Keratinocyte (primary cell): ENCODE data around the gene FBH1. TPM values are rescaled to one million over a fixed set of nuclear protein-coding genes. Genes with fewer than 3 reads are reported as not detected.

Source experiments
- DNase-seq: peaks from one replicate; pipeline ENCODE4 v3.0.0-alpha.2; 2011; ENCODE audit warnings: low read depth, missing footprints, low spot score
- FAIRE-seq: peaks from 2 replicates; lab custom pipeline; 2011; peaks lifted over from hg19 to GRCh38; lab: Jason Lieb, UNC
- H2AFZ ChIP-seq: 2 replicates; pipeline ENCODE4 v1.6.0; 2012; ENCODE audit warnings: low read length, control low read depth, inconsistent platforms; ENCODE audit not compliant: control insufficient read depth
- H3K27ac ChIP-seq: 2 replicates; pipeline ENCODE4 v1.5.1; 2011; ENCODE audit warnings: low read length; ENCODE audit not compliant: control insufficient read depth, insufficient read depth
- H3K27me3 ChIP-seq: 3 replicates; pipeline ENCODE4 v1.6.0; 2011; ENCODE audit warnings: low read length; ENCODE audit not compliant: control insufficient read depth, insufficient read depth; ENCODE audit errors: extremely low read depth
- H3K36me3 ChIP-seq, 2 experiments: 2 replicates in 1 of 2; 3 replicates in 1 of 2; pipeline ENCODE4 v1.5.1; 2011; ENCODE audit warnings: low read length in 2 of 2, mild to moderate bottlenecking in 1 of 2; ENCODE audit not compliant: control insufficient read depth in 2 of 2, insufficient read depth in 2 of 2; ENCODE audit errors: extremely low read depth in 1 of 2
- H3K4me1 ChIP-seq: 3 replicates; pipeline ENCODE4 v1.5.1; 2011; ENCODE audit warnings: low read length; ENCODE audit not compliant: control insufficient read depth, insufficient read depth; ENCODE audit errors: extremely low read depth
- H3K4me2 ChIP-seq: 3 replicates; pipeline ENCODE4 v1.6.0; 2011; ENCODE audit warnings: low read depth, low read length; ENCODE audit not compliant: control insufficient read depth, insufficient read depth; ENCODE audit errors: extremely low read depth
- H3K4me3 ChIP-seq, 3 experiments: fragments of 200-600 bp in 1 of 3; sonication (generic) in 1 of 3; 2 replicates in 2 of 3; 3 replicates in 1 of 3; pipeline ENCODE4 v1.5.1; 2011 to 2016; ENCODE audit warnings: low read length in 3 of 3, mild to moderate bottlenecking in 3 of 3, control low read depth in 2 of 3, inconsistent platforms in 1 of 3, low read depth in 1 of 3, mixed read lengths in 1 of 3, mixed run types in 1 of 3, moderate library complexity in 1 of 3; ENCODE audit not compliant: control insufficient read depth in 2 of 3, insufficient read depth in 2 of 3; ENCODE audit errors: extremely low read depth in 1 of 3
- H3K79me2 ChIP-seq: 2 replicates; pipeline ENCODE4 v1.6.0; 2012; ENCODE audit warnings: low read length; ENCODE audit not compliant: control insufficient read depth, insufficient read depth
- H3K9ac ChIP-seq: 3 replicates; pipeline ENCODE4 v1.6.0; 2011; ENCODE audit warnings: low read length; ENCODE audit not compliant: control insufficient read depth, insufficient read depth; ENCODE audit errors: extremely low read depth
- H3K9me1 ChIP-seq: 3 replicates; pipeline ENCODE4 v1.6.0; 2011; ENCODE audit warnings: low read length; ENCODE audit not compliant: control insufficient read depth, insufficient read depth; ENCODE audit errors: extremely low read depth
- H3K9me3 ChIP-seq: 2 replicates; pipeline ENCODE4 v1.5.1; 2012; ENCODE audit warnings: low read depth, low read length; ENCODE audit not compliant: control insufficient read depth
- H4K20me1 ChIP-seq: 3 replicates; pipeline ENCODE4 v1.6.0; 2011; ENCODE audit warnings: low read length; ENCODE audit not compliant: control insufficient read depth, insufficient read depth; ENCODE audit errors: extremely low read depth
- EZH2 ChIP-seq: IDR thresholded peaks from one replicate; pipeline ENCODE4 v1.6.1; 2012; ENCODE audit warnings: inconsistent platforms, mild to moderate bottlenecking, low read length, moderate library complexity
- dilution Hi-C: fragments of 300-500 bp; cut with MboI; formaldehyde crosslinking; loops from one replicate; pipeline ENCODE4 v1.7.0; 2020; ENCODE audit warnings: low sequenced_read_pairs; ENCODE audit not compliant: extremely low pct_ligation_motif_present
- polyA plus RNA-seq, 5 experiments: library from polyadenylated mRNA; depleted of rRNA in 3 of 5; stranded (reverse) in 3 of 5; stranded (forward) in 1 of 5; unstranded in 1 of 5; fragments of >200 nt; gene quantifications; 1 replicate in 1 of 5; 2 replicates in 3 of 5; 3 replicates in 1 of 5; pipeline versions ENCODE4 v1.2.1 to v1.2.3, GENCODE V29; 2011 to 2012; ENCODE audit warnings: missing spikeins in 2 of 5, low read depth in 1 of 5, low replicate concordance in 1 of 5
- TF ChIP-seq, protein P1 (sequence below), 3 experiments: IDR thresholded peaks in 1 of 3; conservative IDR thresholded peaks in 1 of 3; optimal IDR thresholded peaks in 1 of 3; 2 replicates in 2 of 3; 3 replicates in 1 of 3; pipeline versions ENCODE3 to v1.5.1; 2011; ENCODE audit warnings: low read length in 3 of 3, mild to moderate bottlenecking in 3 of 3, moderate library complexity in 2 of 3, control low read depth in 1 of 3, inconsistent platforms in 1 of 3; ENCODE audit not compliant: insufficient read depth in 2 of 3; ENCODE audit errors: extremely low read depth in 1 of 3

Gene FBH1
- polyA plus RNA-seq, 1 donor (not counting 4 experiments of a cell fraction or from before 2014, with no cell fraction given), result 61.8 TPM

DNA sequence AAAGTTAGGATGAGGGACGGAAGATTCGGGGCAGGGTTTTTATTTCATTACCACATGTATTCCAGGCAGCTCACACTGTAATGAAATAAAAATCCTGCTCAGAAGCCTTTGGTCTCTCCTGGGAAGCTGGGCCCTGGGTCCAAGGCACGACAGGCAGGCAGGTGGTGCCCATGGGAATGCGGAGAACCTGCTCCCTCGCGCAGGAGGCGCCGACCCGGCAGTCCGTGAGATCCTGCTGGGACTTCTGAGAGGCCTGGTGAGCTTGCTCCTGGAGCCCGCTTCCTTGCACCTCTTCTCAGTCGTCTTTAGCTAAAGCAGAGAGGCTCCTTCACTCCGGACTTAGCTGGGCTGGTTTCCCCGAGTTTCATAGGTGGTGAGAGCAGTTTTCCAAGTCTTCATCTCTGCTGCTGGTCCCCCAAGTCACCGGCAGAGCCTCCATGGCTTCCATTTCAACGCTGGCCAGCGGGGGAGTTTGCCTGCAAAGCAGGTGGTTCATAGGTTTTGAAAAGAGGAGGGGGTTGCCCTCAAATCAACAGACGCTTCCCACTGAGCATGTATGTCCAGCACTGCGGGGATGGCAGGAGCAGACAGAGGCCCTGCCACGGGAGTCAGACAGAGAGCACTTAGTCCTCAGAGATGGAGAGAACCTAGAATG lies 62.8 kb downstream of the FBH1 start:
- H2AFZ ChIP-seq, result no peak overlapping the region
- no peaks in the 10 kb centered on the region for H4K20me1 ChIP-seq
- FAIRE-seq, result no peak
- no peak for TF ChIP-seq EZH2
- TF ChIP-seq, protein P1, sequence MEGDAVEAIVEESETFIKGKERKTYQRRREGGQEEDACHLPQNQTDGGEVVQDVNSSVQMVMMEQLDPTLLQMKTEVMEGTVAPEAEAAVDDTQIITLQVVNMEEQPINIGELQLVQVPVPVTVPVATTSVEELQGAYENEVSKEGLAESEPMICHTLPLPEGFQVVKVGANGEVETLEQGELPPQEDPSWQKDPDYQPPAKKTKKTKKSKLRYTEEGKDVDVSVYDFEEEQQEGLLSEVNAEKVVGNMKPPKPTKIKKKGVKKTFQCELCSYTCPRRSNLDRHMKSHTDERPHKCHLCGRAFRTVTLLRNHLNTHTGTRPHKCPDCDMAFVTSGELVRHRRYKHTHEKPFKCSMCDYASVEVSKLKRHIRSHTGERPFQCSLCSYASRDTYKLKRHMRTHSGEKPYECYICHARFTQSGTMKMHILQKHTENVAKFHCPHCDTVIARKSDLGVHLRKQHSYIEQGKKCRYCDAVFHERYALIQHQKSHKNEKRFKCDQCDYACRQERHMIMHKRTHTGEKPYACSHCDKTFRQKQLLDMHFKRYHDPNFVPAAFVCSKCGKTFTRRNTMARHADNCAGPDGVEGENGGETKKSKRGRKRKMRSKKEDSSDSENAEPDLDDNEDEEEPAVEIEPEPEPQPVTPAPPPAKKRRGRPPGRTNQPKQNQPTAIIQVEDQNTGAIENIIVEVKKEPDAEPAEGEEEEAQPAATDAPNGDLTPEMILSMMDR (optimal IDR thresholded peaks at IDR 0.05 in 1 of 3, IDR thresholded peaks at IDR 0.05 in 1 of 3, conservative IDR thresholded peaks at IDR 0.05 in 1 of 3; ENCODE audit: extremely low read depth in 1 of 3, insufficient read depth in 2 of 3, low read length in 3 of 3), result no peak
- H3K4me2 ChIP-seq, result no peak overlapping the region
- no peaks in the 10 kb centered on the region for H3K79me2 ChIP-seq
- H3K4me3 ChIP-seq, result no peak overlapping the region
- no peaks in the 10 kb centered on the region for H3K9me1 ChIP-seq
- no peaks in the 10 kb centered on the region for H3K9me3 ChIP-seq
- no peak overlapping the region for H3K27ac ChIP-seq
- no peak overlapping the region for H3K9ac ChIP-seq
- dilution Hi-C loops, result loop anchor here (25.0 kb wide), 1 partner anchor 134 kb away; the partner anchor contains the start of gene RBM17
- no peaks in the 10 kb centered on the region for H3K36me3 ChIP-seq
- DNase-seq, result no peak
- no peaks in the 10 kb centered on the region for H3K27me3 ChIP-seq
- peaks cover 18% of the 10 kb centered on the region for H3K4me1 ChIP-seq

DNA sequence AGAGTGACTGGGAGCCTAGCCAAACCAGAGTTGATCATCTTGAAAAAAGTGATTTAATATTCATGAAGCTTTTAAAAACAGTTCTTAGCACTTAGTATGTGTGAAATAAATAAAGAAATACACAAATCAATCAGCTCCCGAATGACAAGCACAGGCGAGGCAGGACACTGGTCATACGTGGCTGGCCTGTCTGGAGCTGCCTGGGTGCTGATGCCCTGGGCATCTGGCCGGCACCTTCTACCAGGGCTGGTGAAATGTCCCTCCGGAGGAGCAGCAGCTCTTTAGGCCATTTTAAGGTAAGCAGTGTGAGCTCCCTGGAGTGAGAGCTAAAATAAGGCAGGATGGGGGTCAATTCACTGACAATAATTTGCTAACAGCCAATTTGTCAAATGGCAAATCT lies 63.6 kb downstream of the FBH1 start:
- no peaks in the 10 kb centered on the region for H3K36me3 ChIP-seq
- no peaks in the 10 kb centered on the region for H4K20me1 ChIP-seq
- TF ChIP-seq EZH2, result no peak
- TF ChIP-seq, protein P1 (optimal IDR thresholded peaks at IDR 0.05 in 1 of 3, IDR thresholded peaks at IDR 0.05 in 1 of 3, conservative IDR thresholded peaks at IDR 0.05 in 1 of 3; ENCODE audit: extremely low read depth in 1 of 3, insufficient read depth in 2 of 3, low read length in 3 of 3), result no peak
- FAIRE-seq, result no peak
- H3K4me2 ChIP-seq, result no peak overlapping the region
- H3K27ac ChIP-seq, result no peak overlapping the region
- H3K4me1 ChIP-seq, result peaks cover 18% of the 10 kb centered on the region
- H3K4me3 ChIP-seq, result no peak overlapping the region
- no peaks in the 10 kb centered on the region for H3K9me1 ChIP-seq
- no peaks in the 10 kb centered on the region for H3K79me2 ChIP-seq
- dilution Hi-C loops, result loop anchor here (25.0 kb wide), 1 partner anchor 134 kb away; the partner anchor contains the start of gene RBM17
- no peak overlapping the region for H2AFZ ChIP-seq
- no peaks in the 10 kb centered on the region for H3K27me3 ChIP-seq
- DNase-seq, result no peak
- no peaks in the 10 kb centered on the region for H3K9me3 ChIP-seq
- H3K9ac ChIP-seq, result no peak overlapping the region
